T-helper 1 cell treated with Interleukin-12 subunit alpha and Interleukin-12 subunit beta and Interleukin-4 antibody, amounts not matched to agents 30 μg/mL and 1 μg/mL, for 36 hours (primary cell): Measurements from ENCODE around the gene NRAP.
"Not testable (repeated sequence)": the region's sequence is repeated elsewhere in the genome, so short reads cannot be mapped to it uniquely, and the experiment has no call there.

Experiments
- H3K27ac Mint-ChIP-seq: one replicate; pipeline ENCODE4 v1.8.0; 2021; ENCODE audit warnings: mild to moderate bottlenecking, mixed read lengths
- H3K27me3 Mint-ChIP-seq: one replicate; pipeline ENCODE4 v1.8.0; 2021; ENCODE audit warnings: low read depth, mixed read lengths
- H3K36me3 Mint-ChIP-seq: one replicate; pipeline ENCODE4 v1.8.0; 2021; ENCODE audit warnings: low read depth, mixed read lengths
- H3K4me1 Mint-ChIP-seq: one replicate; pipeline ENCODE4 v1.8.0; 2021; ENCODE audit warnings: low read depth, mixed read lengths
- H3K4me3 Mint-ChIP-seq: one replicate; pipeline ENCODE4 v1.8.0; 2021; ENCODE audit warnings: mild to moderate bottlenecking, moderate library complexity, mixed read lengths
- H3K9me3 Mint-ChIP-seq: one replicate; pipeline ENCODE4 v1.8.0; 2021; ENCODE audit warnings: mixed read lengths

NRAP gene

DNA sequence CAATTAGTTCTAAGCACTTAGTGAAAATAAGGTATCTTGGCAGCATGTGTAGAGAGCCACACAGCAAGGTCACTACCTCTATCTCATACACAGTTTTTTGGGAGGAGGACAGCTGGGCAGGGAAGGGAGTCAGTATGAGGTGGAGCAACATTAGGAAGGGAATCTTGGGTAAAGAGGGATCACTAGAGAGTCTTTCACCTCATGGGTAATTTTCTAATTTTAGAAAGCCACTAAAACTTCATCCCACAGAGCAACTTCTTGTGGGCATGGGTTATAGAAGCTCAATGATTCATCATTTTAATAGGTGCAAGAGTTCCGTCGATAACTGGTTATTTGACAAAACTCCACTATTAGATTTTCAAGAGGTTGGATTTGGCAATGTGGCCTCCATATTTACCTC is 2.5 kb downstream of the NRAP start:
- Mint-ChIP-seq H3K9me3 (no peaks in the 10 kb centered on the region), H3K4me3 (no peak overlapping the region), H3K27ac (no peak overlapping the region), H3K27me3 (peaks cover 13% of the 10 kb centered on the region), H3K36me3 (no peaks in the 10 kb centered on the region), H3K4me1 (peaks cover 3% of the 10 kb centered on the region)

DNA sequence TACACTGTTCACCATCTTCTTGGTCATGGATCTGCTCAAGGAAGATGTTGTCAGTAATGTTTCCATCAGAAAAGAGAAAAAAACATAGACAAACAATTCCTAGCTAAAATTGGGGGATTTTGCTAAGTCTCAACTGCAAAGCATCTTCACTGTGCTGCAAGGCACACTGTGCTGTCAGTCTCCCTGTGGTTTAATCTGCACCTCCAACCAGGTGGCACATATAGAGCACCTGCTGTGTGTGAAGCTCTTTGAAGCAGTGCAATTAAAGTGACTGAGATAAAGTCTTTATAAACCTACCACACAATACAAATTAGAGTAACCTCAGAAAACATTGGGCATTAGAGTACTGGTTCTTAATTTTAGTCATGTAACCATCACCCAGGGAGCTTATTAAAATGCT is 6.3 kb downstream of the NRAP start:
- no peaks in the 10 kb centered on the region for H3K9me3 Mint-ChIP-seq
- H3K4me3 Mint-ChIP-seq = no peak overlapping the region
- no peaks in the 10 kb centered on the region for H3K4me1 Mint-ChIP-seq
- no peak overlapping the region for H3K27ac Mint-ChIP-seq
- H3K27me3 Mint-ChIP-seq = peaks cover 27% of the 10 kb centered on the region
- H3K36me3 Mint-ChIP-seq = no peaks in the 10 kb centered on the region

DNA sequence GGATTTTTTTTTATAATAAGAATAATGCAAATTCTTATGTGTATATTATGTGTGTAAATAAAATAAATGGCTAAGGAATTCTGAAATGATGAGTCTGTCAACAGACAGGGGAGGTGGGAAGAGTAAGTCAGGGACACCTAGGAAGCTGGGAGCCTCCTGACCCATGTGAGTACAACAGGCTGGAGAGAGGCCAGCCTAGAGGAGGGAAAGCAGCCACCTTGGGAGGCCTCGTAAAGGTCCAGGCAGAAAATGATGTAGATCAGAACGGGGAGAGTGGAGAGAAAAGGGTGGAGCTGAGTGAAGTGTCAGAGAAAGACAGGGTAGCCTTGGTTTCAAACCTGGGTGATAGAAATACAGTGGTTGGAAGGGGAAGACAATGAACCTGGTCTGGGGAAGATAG is 6.9 kb downstream of the NRAP start:
- Mint-ChIP-seq H3K4me1 (no peaks in the 10 kb centered on the region), H3K36me3 (no peaks in the 10 kb centered on the region), H3K9me3 (no peaks in the 10 kb centered on the region), H3K27ac (no peak overlapping the region), H3K4me3 (no peak overlapping the region), H3K27me3 (peaks cover 26% of the 10 kb centered on the region)

DNA sequence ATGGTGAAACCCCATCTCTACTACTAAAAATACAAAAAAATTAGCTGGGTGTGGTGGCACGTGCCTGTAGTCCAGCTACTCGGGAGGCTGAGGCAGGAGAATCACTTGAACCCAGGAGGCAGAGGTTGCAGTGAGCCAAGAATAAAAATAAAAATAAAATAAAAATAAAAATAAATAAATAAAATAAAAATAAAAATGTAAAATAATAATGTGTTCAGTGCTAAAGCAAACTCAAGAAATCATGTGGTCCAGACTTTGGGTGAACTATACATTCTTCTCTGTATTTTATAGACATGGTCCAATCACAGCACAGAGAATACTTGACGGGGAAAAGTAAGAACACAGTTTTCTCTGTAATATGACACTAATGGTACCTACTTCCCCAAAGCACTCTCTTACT is 11.4 kb downstream of the NRAP start:
- H3K4me1 Mint-ChIP-seq, H3K4me3 Mint-ChIP-seq, H3K36me3 Mint-ChIP-seq, H3K27ac Mint-ChIP-seq, H3K9me3 Mint-ChIP-seq: not testable (repeated sequence)
- peaks cover 25% of the 10 kb centered on the region for H3K27me3 Mint-ChIP-seq

DNA sequence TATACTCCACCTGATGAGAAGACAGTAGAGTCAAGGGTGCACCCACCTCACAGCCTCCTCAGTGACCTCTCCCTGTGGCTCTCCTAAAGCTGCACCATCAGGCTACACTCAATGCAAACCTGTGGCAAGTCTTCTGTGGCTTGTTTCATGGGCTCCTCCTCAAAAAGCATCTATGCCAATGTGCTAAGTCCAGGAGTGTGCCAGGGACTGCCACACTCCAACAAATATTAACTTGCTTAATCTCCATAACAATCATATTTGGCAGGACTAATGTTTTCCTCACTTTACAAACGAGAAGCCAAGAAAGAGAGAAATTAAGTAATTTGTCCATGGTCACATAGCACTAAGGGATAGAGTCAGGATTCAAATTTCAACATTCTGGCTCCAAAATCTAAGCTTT is 11.9 kb downstream of the NRAP start:
- Mint-ChIP-seq H3K4me1 (no peaks in the 10 kb centered on the region), H3K27me3 (peaks cover 25% of the 10 kb centered on the region), H3K36me3 (no peaks in the 10 kb centered on the region), H3K4me3 (no peak overlapping the region), H3K9me3 (no peaks in the 10 kb centered on the region), H3K27ac (no peak overlapping the region)

DNA sequence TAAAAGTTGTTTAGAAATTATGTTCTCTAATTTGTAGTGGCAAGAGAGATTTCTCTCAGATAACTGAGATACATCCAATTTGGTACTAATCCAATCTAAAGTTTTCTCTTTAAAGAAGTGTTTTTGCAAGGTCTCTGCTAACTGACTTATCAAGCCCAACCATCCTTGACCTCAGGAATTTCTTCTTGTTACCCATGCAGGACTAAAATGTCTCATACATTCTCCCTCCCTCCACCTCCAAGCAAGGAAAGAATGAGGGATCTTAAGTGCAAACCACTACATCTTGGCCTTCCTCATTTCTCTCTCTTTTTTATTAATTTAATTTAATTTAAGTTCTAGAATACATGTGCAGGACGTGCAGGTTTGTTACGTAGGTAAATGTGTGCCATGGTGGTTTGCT is 12.8 kb downstream of the NRAP start:
- Mint-ChIP-seq H3K9me3 (no peaks in the 10 kb centered on the region), H3K27me3 (peaks cover 25% of the 10 kb centered on the region), H3K36me3 (no peaks in the 10 kb centered on the region), H3K4me3 (no peak overlapping the region), H3K27ac (no peak overlapping the region), H3K4me1 (no peaks in the 10 kb centered on the region)

DNA sequence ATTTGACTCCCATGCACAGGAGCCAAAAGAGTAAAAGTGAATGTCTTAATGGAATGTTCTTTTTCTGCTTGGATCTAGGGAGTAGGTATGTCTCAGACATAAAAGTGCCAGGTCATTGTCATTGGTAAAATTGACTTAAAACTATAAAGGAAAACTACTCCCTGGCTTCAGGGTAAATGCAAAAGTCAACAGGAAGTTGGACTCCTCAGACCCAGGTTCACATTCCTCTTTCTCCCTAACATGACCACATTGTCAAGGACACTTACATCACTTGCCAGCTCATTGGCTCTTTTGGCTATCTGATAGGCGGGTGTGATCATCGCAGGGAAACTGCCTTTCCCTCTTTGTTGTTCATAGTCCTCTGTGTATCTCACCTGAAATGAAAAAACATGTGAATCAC is 13.7 kb downstream of the NRAP start:
- H3K27me3 Mint-ChIP-seq = peaks cover 25% of the 10 kb centered on the region
- H3K4me3 Mint-ChIP-seq = no peak overlapping the region
- no peak overlapping the region for H3K27ac Mint-ChIP-seq
- no peaks in the 10 kb centered on the region for H3K4me1 Mint-ChIP-seq
- H3K9me3 Mint-ChIP-seq = no peaks in the 10 kb centered on the region
- H3K36me3 Mint-ChIP-seq = no peaks in the 10 kb centered on the region

DNA sequence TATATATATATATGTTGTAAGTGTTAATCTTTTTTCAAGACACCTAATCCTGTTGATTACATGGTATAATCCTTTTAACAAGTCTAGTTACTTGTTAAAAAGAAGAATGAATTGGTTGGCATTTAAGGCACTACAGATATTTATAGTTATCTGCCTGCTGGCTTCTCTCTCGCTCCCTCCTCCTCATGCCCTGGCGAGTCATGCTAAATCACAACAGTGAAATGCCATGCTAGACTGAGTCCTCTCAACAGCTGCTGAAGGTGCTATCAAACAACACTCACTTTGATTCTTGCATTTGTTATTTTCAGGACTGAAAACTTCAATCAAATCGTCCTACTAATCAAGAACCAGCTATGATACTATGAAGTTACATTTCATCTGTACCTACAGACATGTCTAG is 15.4 kb downstream of the NRAP start:
- Mint-ChIP-seq H3K9me3 (no peaks in the 10 kb centered on the region), H3K27me3 (peaks cover 11% of the 10 kb centered on the region), H3K36me3 (no peaks in the 10 kb centered on the region), H3K27ac (no peak overlapping the region), H3K4me1 (no peaks in the 10 kb centered on the region), H3K4me3 (no peak overlapping the region)

DNA sequence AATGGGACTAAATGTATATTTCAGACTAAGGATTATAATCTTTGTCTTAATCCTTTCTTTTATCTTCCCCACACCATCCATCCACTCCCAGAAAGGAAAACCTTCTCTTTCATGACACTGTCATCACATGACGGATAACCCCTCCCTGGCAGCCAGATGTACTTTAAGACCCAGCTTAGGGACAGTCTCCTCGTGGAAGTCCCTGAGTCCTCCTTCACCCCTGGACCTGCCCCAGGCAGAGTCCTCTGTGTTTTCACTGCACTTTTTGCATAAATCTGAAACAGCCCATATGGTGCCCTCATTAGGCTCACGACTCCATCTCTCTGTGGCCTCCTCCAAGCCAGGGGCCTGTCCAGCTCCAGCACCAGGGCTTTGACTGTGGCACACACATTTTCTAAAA is 16.0 kb downstream of the NRAP start:
- Mint-ChIP-seq H3K4me3 (no peak overlapping the region), H3K4me1 (no peaks in the 10 kb centered on the region), H3K9me3 (no peaks in the 10 kb centered on the region), H3K27me3 (peaks cover 8% of the 10 kb centered on the region), H3K36me3 (no peaks in the 10 kb centered on the region), H3K27ac (no peak overlapping the region)

DNA sequence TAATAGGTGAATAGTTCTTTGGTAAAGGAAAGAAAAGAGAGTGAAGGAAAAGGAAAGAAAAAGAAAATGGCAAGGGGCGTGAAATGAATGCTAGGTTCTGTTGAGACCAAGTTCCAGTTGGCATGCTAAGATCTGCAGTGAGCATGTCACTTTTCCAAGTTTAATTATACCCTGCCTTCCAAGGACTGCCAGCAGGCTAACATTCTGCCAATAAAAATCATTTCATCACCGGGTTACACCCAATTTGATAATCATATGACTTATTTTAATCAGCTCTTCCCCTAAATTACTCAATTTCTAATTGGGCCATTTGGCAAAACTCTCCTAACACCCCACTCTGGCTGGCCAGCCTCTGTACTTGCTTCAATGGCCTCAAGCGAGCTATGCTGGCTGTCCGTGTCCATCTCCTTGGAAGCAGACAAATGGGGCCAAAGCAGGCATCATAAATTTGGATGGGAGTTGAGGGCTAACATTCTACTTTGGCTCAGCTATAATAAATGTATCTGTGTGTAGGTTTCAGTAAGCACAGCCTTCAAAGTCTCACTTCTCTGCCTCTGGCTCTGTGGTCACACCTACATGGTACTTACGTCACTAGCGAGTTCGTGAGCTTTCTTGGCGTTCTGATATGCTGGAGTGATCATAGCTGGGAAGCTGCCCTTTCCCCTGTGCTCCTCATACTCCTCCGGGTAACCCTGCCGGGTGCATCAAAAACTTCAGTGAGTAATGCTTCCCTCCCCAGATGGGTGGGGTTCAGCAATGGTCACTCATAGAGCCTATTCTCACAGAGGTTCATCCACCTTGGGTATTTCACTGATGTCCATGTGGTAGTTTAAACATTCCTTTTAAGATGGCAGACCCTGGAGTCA is 17.3 kb downstream of the NRAP start:
- Mint-ChIP-seq H3K27ac (no peak overlapping the region), H3K4me3 (no peak overlapping the region), H3K27me3 (peaks cover 11% of the 10 kb centered on the region), H3K9me3 (no peaks in the 10 kb centered on the region), H3K4me1 (no peaks in the 10 kb centered on the region), H3K36me3 (no peaks in the 10 kb centered on the region)

DNA sequence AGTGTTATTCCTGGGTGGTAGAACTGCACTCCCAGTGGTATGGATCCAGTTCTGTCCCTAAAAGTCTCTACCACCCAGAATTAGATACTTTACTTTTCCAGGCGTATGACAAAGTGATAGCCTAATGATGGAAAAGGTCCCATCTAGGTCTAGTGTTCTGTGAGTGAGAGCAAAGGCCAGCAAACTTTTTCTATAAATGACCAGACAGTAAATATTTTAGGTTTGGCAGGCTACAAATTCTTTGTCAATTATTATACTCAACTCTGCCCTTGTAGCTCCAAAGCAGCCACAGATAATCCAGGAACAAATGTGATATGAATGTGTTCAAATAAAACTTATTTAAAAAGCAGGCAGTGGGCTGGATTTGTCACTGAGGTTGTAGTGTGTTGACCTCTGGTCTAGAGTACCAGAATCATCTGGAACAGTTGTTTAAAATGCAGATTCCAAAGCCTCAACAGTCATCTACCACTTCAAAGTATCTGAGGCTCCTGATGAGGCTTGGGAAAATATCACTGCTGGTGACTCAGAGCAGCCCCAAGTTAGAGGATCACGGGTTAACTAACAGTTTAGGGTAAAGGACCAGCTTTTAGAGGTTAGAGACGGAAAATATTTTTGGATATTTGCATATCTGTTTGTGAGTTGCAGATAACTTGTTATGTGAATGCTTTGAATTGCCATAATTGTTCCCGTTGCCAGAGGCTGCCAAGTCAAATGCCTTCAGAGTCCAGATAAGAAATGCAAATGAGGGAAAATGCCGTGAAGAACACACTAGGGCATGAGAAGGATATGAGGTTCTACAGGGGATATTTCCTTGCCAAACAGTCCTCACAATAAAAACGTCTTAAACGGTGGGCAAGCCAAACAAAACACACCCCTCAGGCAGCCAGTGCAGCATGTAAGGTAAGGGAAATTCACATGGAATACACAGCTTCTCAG is 19.4 kb downstream of the NRAP start:
- no peak overlapping the region for H3K4me3 Mint-ChIP-seq
- H3K27me3 Mint-ChIP-seq = peaks cover 26% of the 10 kb centered on the region
- H3K36me3 Mint-ChIP-seq = no peaks in the 10 kb centered on the region
- no peaks in the 10 kb centered on the region for H3K4me1 Mint-ChIP-seq
- no peak overlapping the region for H3K27ac Mint-ChIP-seq
- H3K9me3 Mint-ChIP-seq = no peaks in the 10 kb centered on the region

DNA sequence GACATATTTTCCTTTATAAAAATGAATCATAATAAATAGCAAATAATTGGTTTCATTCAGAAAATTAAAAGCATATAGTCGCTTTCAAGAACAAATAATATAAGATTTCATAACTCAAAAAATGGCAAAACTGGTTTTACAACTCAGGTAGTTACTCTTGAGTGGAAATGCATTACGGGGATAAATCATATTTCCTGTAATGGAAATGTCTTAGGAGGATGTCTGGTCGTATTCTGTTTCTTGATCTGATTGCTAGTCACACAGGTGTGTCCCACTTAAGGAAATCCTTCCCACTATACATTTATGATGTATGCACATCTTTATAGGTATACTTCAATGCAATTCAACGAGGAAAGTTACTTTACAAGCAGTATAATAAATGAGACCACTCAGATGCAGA is 20.7 kb downstream of the NRAP start:
- Mint-ChIP-seq H3K27ac (no peak overlapping the region), H3K4me1 (no peaks in the 10 kb centered on the region)

DNA sequence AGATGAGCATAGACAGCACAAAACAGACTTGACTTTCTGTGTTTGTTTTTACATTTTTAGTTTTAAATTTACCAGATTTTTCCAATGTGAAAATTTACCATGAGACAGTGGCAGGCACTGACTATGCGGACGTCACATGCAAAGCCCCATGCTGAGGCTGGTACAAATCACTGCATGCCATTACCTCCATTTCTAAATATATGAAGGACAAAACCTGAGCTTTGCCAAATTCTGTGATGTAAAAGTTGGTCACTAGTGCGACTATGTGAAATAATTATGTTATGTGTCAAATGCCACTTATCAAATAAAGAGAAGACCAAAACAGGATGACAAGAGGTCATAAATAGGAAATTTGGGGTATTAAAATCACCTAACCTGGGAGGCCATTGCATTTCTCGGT is 22.1 kb downstream of the NRAP start:
- H3K4me1 Mint-ChIP-seq = no peaks in the 10 kb centered on the region
- no peak overlapping the region for H3K4me3 Mint-ChIP-seq
- H3K9me3 Mint-ChIP-seq = no peaks in the 10 kb centered on the region
- no peaks in the 10 kb centered on the region for H3K36me3 Mint-ChIP-seq
- H3K27me3 Mint-ChIP-seq = peaks cover 26% of the 10 kb centered on the region
- H3K27ac Mint-ChIP-seq = no peak overlapping the region

More for the DNA sequence above, 20.7 kb downstream of the NRAP start:
- Mint-ChIP-seq H3K9me3 (no peaks in the 10 kb centered on the region), H3K4me3 (no peak overlapping the region), H3K36me3 (no peaks in the 10 kb centered on the region), H3K27me3 (peaks cover 22% of the 10 kb centered on the region)

DNA sequence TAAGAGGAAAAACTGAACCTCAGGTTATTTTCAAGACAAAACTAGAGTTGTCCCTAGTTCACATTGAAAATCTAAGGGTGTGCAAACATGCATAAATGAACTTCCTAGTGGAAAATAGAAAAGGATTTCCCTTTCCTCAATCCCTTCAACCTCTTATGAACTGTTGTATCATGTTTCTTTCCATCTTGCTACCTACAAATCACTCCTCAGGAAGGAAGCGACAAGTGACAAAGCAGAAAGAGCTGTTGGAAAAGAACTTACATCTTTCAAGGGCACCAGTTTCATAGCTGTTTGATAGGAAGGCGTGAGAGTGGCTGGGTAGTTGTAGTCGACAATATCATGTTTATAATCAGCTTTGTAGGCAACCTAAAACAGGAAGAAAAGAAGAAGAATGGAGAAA is 23.9 kb downstream of the NRAP start:
- H3K4me3 Mint-ChIP-seq = no peak overlapping the region
- no peak overlapping the region for H3K27ac Mint-ChIP-seq
- peaks cover 26% of the 10 kb centered on the region for H3K27me3 Mint-ChIP-seq
- H3K4me1 Mint-ChIP-seq = no peaks in the 10 kb centered on the region
- H3K9me3 Mint-ChIP-seq = no peaks in the 10 kb centered on the region
- H3K36me3 Mint-ChIP-seq = no peaks in the 10 kb centered on the region
